GM19351 (cell line): ENCODE data around the gene CMTM7.

Experiments
- ATAC-seq: cut with Tn5 transposase; IDR thresholded peaks from one replicate; pipeline ENCODE4 v1.9.1; 2021; ENCODE audit warnings: mild to moderate bottlenecking, moderate library complexity; ENCODE audit not compliant: unreplicated experiment

Gene CMTM7

GRCh38 chr3:32411442-32411841 is 19.8 kb downstream of the CMTM7 start:
- no peak for ATAC-seq

DNA sequence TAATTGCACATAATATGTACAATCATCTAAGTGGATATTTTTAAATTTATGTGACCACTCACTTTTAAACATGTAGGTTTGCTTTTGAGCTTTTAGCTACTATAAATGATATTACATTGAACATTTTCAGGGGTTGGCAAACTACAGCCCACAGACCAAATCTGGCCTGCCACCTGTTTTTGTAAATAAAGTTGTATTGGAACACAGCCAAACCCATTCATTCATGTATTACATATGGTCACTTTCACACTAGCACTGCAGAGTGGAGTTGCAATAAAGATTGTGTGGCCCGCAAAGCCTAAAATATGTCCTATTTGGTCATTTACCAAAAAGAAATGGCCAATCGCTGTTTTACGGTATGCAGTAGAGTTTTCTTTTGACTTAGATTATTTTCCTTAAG is 21.2 kb downstream of the CMTM7 start:
- ATAC-seq, result no peak

GRCh38 chr3:32413845-32414521 is 22.3 kb downstream of the CMTM7 start:
- no peak for ATAC-seq

GRCh38 chr3:32414522-32415202 is 23.0 kb downstream of the CMTM7 start:
- peak; percentile 62 for ATAC-seq

GRCh38 chr3:32419742-32420125 is 28.1 kb downstream of the CMTM7 start:
- ATAC-seq, result no peak

DNA sequence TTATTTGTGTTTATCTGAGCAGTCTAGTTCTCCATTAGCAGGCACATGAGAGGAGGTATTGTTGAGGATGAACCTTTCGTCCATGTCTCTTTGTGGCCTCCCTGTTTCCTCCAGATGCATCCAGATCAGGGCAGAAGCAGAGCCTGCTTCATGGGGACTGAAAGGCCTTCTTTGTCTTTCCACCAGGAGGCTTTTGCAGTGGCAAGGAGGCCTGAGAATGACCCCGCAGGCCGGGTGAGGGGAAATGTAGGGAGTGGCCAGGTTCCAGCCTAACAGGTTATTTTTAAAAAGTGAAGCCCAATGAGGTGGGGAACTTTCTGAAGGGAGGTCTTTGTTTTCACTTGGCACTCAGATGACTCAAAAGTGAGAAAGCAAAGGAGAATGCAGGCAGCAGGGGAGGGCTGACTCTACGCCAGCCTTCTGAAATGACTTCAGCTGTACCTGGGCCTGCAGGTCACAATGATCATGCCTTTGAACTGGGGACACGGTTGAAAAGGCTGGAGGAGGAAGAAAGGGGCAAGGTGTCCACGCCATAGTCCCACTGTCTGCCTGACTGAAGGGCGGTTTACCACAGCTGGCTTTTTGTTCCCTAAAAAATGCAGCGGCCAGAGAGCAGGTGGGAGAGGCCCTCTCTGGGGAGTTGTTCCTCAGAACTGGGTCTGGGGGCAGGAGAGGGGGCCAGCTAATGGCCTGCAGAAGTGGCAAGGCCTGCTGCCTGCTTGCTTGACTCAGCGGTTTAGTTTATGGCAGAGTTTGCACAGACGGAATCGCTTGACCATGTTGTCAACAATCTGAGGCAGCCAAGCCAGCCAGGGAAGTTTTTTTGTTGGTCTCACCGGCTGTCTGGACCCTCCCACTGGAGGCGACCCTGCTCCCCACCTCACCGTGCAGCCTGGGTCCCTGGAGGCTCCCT is 28.7 kb downstream of the CMTM7 start:
- ATAC-seq, result peak; percentile 82

DNA sequence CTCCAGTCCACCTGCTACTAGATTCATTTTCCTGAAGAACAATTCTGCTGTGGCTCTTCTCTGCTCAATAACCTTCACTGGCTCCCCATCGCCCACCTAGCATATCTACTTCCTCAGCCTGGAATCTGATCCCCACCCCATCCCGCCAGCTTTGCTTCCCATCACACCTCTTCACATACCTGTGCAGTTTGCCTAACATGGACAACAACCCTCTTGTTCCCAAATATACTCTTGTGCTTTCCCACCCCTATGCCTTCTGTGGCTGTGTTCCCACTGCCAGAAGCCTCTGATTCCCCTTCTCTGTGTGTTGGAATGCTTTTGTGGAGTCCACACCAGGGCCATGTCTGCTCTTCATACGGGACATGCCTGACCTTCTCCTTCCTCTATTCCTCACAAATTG is 29.5 kb downstream of the CMTM7 start:
- no peak for ATAC-seq

- ATAC-seq, result no peak
Observed at GRCh38 chr3:32421991-32422859, 30.6 kb downstream of the CMTM7 start.

DNA sequence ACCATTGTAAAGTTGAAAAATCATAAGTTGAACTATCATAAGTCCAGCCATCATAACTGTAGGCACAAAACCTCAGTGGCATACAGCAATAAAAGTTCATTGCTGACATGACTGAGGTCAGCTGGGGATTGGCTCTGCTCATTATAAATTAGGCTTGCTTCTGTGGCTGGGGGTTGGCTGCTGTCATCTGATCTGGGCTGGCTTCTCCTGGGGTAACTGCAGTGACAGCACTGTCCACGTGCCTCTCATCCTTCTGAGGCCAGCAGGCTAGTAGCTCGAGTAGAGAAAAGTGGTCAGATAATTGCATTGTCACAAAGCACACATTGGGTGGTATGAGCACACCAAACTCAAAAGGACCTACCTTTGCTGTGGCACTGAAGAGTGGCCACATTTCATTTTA is 31.3 kb downstream of the CMTM7 start:
- ATAC-seq, result no peak

DNA sequence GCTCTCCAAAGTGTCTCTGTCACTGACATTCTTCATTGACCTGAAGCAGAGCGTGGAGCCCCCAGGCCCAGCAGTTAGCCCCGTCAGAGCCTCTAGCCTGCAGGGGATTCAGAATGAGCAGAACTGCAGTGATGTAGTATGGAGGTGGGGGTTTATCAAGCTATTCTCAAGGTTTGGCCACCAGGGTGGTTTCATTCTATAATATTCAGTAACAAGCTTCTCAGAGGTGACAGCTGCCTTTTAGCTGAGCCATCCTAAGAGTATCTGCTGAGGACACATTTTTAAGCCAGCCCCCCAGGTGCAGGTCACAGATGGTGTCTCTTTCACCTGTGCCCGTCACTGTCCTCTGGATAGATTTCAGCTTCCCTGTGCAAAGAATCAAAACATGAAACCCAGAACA is 31.9 kb downstream of the CMTM7 start:
- ATAC-seq, result no peak

DNA sequence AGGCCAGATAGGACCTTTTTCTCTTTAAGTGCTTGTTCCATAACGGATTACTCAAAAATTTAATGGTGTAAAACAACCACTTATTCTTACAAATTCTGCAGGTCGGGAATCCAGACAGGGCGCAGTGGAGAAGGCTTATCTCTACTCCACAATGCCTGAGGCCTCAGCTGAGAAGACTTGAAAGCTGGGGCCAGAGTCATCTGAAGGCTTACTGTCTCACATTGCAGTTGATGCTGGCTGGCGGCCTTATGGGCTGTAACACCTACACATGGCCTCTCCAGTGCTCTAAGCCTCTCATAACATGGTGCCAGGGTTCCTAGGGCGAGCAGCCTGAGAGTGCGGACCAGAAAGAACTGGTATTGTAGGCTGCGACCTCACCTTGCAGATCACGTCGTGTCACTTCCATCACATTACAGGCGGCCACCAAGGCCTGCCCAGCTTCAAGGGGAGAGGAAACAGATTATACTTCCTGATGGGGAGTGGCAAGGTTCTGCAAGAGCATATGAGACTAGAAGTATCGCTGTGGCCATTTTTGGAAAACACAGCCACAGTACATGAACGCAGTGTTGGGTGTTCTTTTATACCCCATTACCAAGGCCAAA is 32.4 kb downstream of the CMTM7 start:
- ATAC-seq, result no peak

DNA sequence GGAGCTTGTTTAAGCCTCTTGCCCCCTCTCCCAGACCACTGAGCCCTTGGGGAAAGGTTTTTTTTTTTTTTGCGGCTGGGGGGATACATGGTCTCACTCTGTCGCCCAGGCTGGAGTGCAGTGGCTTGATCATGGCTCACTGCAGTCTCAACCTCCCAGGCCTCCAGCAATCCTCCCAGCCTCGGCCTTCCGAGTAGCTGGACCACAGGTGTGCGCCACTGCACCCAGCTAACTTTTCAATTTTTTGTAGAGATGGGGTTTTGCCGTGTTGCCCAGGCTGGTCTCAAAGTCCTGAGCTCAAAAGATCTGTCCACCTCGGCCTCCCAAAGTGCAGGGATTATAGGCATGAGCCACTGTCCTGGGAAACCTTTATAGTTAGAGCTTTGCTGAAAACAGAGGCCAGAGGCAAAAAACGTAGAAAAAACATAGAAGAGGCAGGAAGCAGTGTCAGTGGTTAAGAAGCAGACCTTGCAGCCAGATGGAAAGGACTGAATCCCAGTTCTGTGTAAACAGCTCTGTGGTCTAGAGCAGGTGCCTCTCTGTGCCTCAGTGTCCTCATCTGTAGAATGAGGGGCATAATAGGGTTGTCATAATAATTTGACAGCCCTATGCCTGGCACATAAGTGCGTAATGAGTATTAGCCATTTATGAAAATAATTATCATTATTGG is 33.1 kb downstream of the CMTM7 start:
- no peak for ATAC-seq

- ATAC-seq, result peak; percentile 69
Observed at GRCh38 chr3:32428092-32429068, 36.7 kb downstream of the CMTM7 start.

- no peak for ATAC-seq
Observed at GRCh38 chr3:32430900-32431299, 39.2 kb downstream of the CMTM7 start.

DNA sequence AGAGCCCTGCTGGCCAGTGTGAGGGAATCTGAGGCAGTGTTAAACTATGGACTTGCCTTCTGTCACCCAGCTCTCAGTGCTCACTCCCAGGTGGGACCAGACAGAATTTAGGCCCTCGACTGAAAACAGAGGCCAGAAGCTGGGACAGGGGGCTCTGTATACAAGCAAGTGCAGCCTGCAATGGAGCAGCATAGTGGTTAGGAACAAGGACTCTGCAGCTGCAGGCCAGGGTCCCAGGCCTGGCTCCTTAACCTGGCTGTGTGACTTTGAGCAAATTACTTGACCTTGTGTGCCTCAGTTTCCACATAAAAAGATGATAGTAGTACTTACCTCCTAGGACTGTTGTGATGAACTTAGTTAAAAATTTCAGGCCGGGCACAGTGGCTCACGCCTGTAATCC is 39.8 kb downstream of the CMTM7 start:
- no peak for ATAC-seq

- no peak for ATAC-seq
Observed at GRCh38 chr3:32432045-32432710, 40.5 kb downstream of the CMTM7 start.

DNA sequence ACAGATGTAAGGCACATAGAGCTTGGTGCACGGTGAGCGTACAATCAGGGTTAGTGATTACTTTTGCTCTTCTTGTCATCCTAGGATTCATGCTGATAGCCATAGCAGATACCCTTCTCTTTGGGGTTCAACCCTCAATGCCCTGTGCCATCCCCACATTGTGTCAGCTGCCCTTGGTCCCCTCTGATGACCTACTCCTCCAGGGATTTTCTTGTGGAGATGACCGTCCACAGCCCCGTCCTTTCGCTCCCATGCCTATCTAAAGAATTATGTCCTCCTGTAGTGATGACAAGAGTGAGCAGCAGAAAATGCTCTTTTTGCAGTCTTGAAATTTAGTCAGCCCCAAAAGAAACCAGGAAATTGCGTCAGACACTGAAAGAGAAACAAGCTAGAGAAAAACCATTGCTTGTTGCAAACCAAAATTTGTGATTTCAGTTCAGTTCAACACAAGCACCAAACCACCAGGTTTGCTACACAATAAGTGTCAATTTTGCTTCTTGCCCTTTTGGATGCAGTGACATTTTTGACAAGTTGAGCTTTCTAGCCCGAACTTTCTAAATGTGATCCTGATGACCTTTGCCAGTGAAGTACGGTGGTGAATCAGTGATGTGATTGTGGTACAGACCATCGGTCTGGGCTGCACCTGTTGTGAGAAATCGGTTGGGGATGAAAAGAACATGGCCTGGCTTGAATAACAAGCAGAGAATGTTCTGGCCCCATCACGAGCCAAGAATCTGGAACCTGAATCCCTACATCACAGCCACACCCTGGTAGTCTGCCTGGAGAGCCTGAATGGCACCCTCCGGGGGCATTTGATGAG is 41.3 kb downstream of the CMTM7 start:
- peak; percentile 36 for ATAC-seq
